Measurements from ENCODE around the gene PTPRK. TPM values are rescaled to one million over a fixed set of nuclear protein-coding genes. Genes with fewer than 3 reads are reported as not detected.

Gene PTPRK
- total RNA-seq, 1 donor from 2014 or later, result 50.3 TPM

GRCh38 chr6:128199461-128199860, 320.9 kb downstream of the PTPRK start:
- no peak for TF ChIP-seq CTCF (IDR thresholded peaks at IDR 0.05; ENCODE audit: partially characterized antibody, unreplicated experiment)
- Mint-ChIP-seq H3K36me3 (ENCODE audit: unreplicated experiment) (no peaks in the 10 kb centered on the region), H3K4me3 (ENCODE audit: unreplicated experiment) (no peak overlapping the region), H3K9me3 (ENCODE audit: unreplicated experiment) (peaks cover 1% of the 10 kb centered on the region), H3K27ac (ENCODE audit: unreplicated experiment) (no peak overlapping the region), H3K4me1 (ENCODE audit: low read depth, unreplicated experiment) (peaks cover 15% of the 10 kb centered on the region), H3K27me3 (ENCODE audit: unreplicated experiment) (peaks cover 2% of the 10 kb centered on the region)
- DNase-seq, result no peak

- no peak overlapping the region for H3K4me3 Mint-ChIP-seq (ENCODE audit: unreplicated experiment)
- H3K9me3 Mint-ChIP-seq (ENCODE audit: unreplicated experiment), result no peaks in the 10 kb centered on the region
- no peaks in the 10 kb centered on the region for H3K4me1 Mint-ChIP-seq (ENCODE audit: low read depth, unreplicated experiment)
- no peak for DNase-seq
- no peak for TF ChIP-seq CTCF (IDR thresholded peaks at IDR 0.05; ENCODE audit: partially characterized antibody, unreplicated experiment)
- no peak overlapping the region for H3K27ac Mint-ChIP-seq (ENCODE audit: unreplicated experiment)
- H3K27me3 Mint-ChIP-seq (ENCODE audit: unreplicated experiment), result no peaks in the 10 kb centered on the region
- H3K36me3 Mint-ChIP-seq (ENCODE audit: unreplicated experiment), result no peaks in the 10 kb centered on the region
These were observed 327.4 kb downstream of the PTPRK start for GRCh38 chr6:128192972-128193371.

GRCh38 chr6:128188678-128189077, 331.7 kb downstream of the PTPRK start:
- no peaks in the 10 kb centered on the region for H3K36me3 Mint-ChIP-seq (ENCODE audit: unreplicated experiment)
- no peak for DNase-seq
- no peak overlapping the region for H3K4me3 Mint-ChIP-seq (ENCODE audit: unreplicated experiment)
- H3K27me3 Mint-ChIP-seq (ENCODE audit: unreplicated experiment), result no peaks in the 10 kb centered on the region
- no peaks in the 10 kb centered on the region for H3K4me1 Mint-ChIP-seq (ENCODE audit: low read depth, unreplicated experiment)
- H3K9me3 Mint-ChIP-seq (ENCODE audit: unreplicated experiment), result no peaks in the 10 kb centered on the region
- TF ChIP-seq CTCF (IDR thresholded peaks at IDR 0.05; ENCODE audit: partially characterized antibody, unreplicated experiment), result no peak
- H3K27ac Mint-ChIP-seq (ENCODE audit: unreplicated experiment), result no peak overlapping the region

GRCh38 chr6:128186729-128187128, 333.7 kb downstream of the PTPRK start:
- H3K36me3 Mint-ChIP-seq (ENCODE audit: unreplicated experiment), result no peaks in the 10 kb centered on the region
- H3K4me1 Mint-ChIP-seq (ENCODE audit: low read depth, unreplicated experiment), result no peaks in the 10 kb centered on the region
- no peak overlapping the region for H3K4me3 Mint-ChIP-seq (ENCODE audit: unreplicated experiment)
- no peak overlapping the region for H3K27ac Mint-ChIP-seq (ENCODE audit: unreplicated experiment)
- H3K27me3 Mint-ChIP-seq (ENCODE audit: unreplicated experiment), result no peaks in the 10 kb centered on the region
- no peak for TF ChIP-seq CTCF (IDR thresholded peaks at IDR 0.05; ENCODE audit: partially characterized antibody, unreplicated experiment)
- no peaks in the 10 kb centered on the region for H3K9me3 Mint-ChIP-seq (ENCODE audit: unreplicated experiment)
- no peak for DNase-seq

GRCh38 chr6:128179876-128180438, 340.4 kb downstream of the PTPRK start:
- DNase-seq, result no peak
- Mint-ChIP-seq H3K27ac (ENCODE audit: unreplicated experiment) (no peak overlapping the region), H3K4me1 (ENCODE audit: low read depth, unreplicated experiment) (peaks cover 9% of the 10 kb centered on the region), H3K9me3 (ENCODE audit: unreplicated experiment) (no peaks in the 10 kb centered on the region), H3K4me3 (ENCODE audit: unreplicated experiment) (no peak overlapping the region), H3K27me3 (ENCODE audit: unreplicated experiment) (no peaks in the 10 kb centered on the region), H3K36me3 (ENCODE audit: unreplicated experiment) (no peaks in the 10 kb centered on the region)
- no peak for TF ChIP-seq CTCF (IDR thresholded peaks at IDR 0.05; ENCODE audit: partially characterized antibody, unreplicated experiment)

All from glutamatergic neuron (in vitro differentiated cells).